GM18868 (cell line): ENCODE measurements around the gene TCEAL7.
A peak's percentile ranks its signal among the peaks of the same experiment; 100 is the strongest.

ENCODE experiments used
- ATAC-seq: cut with Tn5 transposase; IDR thresholded peaks from one replicate; pipeline ENCODE4 v1.9.1; 2021; ENCODE audit warnings: mild to moderate bottlenecking, moderate library complexity; ENCODE audit not compliant: unreplicated experiment

The TCEAL7 gene

DNA sequence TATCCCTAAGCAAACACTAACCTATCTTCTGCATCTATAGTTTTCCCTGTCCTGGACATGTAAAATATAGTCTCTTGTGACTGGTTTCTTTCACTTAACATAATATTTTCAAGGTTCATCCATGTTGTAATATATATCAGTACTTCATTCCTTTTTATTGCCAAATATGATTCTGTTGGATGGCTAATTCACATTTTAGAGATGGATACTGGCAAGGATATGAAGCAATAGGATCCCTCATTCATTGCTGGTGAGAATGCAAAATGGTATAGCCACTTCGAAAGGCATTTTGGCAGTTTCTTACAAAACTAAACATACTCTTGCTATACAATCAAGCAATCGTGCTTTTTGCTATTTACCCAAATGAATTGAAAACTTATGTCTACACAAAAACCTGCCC is 33.0 kb downstream of the TCEAL7 start:
- ATAC-seq: no peak

DNA sequence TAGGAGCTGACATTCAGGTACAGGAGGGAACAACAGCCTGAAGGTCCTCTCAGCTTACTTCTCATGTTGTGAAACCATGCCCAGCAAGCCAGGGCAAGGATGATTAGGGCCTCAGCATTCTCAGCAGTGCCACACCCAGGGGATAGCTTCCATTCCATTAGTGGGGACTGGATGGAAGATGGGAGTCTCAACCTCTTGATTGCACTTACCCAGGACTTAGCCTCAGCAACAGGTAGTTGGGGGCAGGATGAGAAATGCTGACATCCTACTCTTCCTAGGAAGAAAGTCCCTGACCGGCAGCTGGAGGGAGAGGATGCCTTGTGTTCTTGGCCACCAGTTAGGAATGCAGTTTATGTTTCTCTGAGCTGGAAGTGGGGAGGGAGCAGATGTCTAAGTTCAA is 37.5 kb downstream of the TCEAL7 start:
- no peak for ATAC-seq

DNA sequence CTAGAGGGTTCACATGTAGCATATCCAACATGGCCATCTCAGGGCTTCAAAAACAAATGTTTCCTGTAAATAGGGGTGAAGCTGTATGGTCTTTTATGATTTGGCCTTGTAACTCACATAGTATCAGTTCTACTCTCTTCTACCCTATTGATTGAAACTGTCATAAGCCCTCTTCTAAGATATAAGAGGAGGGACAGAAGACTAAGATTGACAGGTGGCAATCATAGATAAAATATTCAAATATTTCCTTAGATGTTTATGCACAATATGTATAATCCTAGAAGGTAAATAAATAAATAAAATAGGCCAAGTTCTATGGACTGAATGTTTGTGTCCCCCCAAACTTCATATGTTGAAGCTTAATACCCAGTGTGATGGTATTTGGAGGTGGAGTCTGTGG is 39.4 kb downstream of the TCEAL7 start:
- ATAC-seq: no peak

DNA sequence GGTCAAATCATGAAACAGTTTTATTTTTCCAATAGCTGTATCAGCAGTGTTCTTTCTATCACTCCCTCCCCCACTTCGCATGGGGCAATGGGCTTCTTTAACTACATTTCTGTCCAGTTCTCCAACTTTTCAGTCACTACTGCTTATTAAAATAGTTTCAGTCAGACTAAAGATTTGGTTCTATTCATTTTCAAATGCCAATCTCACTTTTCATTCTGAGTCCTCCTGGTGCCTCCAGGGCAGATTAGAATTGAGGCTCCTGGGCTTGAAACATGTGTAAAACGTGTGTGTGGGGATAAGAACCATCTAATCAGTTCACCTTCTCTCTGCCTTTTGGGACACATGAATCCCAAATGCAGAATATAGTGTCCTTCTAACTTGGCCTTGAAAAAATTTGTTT is 42.8 kb downstream of the TCEAL7 start:
- no peak for ATAC-seq

DNA sequence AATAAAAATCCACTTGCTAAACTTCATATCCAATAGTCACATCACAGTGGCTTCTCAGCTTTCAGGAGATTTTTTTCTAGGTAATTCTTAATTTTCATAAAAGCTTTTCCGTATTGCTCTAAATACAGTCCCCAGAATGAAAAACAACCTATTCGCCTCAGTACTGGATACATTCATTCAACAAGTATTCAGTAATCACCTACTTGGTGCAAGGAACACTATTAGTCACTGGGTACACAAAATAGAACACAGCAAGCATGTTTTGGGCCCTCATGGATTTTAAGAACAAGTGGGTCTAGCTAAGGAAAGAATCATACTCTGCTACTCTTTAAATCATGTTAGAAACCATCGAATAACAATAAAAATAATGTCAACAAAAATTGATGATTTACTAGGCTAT is 43.5 kb downstream of the TCEAL7 start:
- ATAC-seq: no peak

DNA sequence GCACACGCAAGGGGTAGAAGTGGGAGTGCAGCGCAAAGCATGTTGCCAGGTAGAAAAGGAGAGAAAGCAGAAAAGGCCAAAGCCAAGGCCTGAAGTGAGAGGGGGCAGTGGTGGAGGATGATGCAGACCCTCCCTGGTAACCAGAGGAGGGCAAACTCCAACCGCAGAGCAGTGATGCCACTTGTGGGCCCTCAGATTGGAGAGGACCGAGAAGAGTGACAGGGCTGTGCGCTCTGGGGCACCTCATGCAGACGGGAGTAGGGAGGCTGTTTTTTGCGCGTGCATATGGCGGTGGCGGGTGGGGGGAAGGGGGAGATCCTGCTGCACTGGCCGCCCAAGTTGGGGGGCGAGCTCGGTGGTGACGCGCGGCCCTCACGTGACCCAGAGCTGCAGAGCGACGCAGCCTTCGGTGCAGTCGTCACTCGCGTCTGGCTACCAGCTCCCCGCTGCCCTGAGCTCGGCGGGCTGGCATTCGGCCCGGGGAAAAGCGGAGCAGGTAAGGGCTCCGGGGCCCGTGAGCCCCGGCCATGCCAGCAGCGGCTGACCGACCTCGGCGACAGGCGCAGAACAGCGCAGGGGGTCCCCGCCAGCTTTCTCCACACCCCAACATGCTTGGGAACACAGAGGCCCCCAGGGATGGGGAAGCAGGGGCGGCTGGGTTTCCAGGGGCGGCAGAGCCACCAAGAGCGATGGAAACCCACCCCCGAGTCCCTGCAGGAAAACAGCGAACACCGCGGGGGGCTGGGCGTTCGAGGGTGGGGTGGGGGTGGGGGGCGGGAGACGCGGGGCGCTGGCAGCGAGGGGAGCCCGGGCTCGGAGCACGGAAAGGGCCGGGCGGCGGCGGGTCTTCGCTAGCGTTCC is 46.3 kb downstream of the TCEAL7 start, which contains the start of gene BEX3:
Gene BEX3, plus strand, starts transcription at position 421 of the 861 bp plus-strand sequence. CDS start 984 bp downstream, outside the sequence.
- ATAC-seq: peak; percentile 73

DNA sequence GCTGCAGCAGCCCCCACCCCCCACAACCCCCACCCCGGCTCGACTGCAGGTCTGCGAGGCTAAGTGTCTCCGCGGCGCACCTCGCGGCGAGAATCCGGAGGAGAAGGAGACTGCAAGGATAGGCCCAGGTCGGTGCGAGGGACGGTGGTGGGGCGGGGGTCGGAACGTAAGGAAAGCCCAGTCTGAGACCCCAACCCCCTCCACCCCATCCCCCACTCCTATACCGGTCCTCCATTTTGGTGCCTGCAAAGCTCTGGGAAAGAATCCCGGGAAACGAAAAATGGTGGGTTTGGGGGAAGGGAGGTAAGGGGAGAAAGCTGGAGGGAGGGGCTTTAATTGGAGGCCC is 46.9 kb downstream of the TCEAL7 start:
- ATAC-seq: peak; percentile 22

DNA sequence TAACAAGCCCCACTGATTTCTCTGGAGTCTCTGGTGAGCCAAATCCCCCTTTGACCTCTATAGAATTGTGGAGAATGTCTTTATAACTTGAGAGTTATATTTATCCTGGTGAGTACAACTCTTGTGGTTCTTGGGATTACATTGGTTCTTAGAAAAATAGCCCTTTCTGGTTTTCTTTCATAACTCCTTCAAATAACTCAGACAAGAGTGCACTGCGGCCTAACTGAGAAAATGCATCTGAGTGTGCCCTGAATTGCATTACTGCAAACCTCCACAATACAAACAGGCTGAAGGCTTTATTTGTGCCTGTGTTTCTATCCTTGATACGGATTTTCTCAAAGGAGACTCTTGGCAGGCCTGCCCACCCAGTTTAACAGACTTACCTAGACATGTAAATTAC is 49.0 kb downstream of the TCEAL7 start:
- no peak for ATAC-seq
